NCI-H510A (cell line): ENCODE results near the gene TPX2.

Source experiments
- DNase-seq: peaks from one replicate; lab custom pipeline; 2025; lab: John Stamatoyannopoulos, UW

TPX2 gene

GRCh38 chr20:31849306-31849930 lies 110.3 kb downstream of the TPX2 start:
- peak; percentile 84 for DNase-seq
